ENCODE measurements around the gene IGSF9B.

IGSF9B gene

GRCh38 chr11:133921026-133921425, 35.7 kb downstream of the IGSF9B start:
- no peak for DNase-seq

GRCh38 chr11:133920109-133920990, 36.4 kb downstream of the IGSF9B start:
- DNase-seq = no peak

GRCh38 chr11:133919330-133920108, 37.2 kb downstream of the IGSF9B start:
- DNase-seq = no peak

- DNase-seq = no peak
These were observed 38.0 kb downstream of the IGSF9B start for GRCh38 chr11:133918608-133919260.

DNA sequence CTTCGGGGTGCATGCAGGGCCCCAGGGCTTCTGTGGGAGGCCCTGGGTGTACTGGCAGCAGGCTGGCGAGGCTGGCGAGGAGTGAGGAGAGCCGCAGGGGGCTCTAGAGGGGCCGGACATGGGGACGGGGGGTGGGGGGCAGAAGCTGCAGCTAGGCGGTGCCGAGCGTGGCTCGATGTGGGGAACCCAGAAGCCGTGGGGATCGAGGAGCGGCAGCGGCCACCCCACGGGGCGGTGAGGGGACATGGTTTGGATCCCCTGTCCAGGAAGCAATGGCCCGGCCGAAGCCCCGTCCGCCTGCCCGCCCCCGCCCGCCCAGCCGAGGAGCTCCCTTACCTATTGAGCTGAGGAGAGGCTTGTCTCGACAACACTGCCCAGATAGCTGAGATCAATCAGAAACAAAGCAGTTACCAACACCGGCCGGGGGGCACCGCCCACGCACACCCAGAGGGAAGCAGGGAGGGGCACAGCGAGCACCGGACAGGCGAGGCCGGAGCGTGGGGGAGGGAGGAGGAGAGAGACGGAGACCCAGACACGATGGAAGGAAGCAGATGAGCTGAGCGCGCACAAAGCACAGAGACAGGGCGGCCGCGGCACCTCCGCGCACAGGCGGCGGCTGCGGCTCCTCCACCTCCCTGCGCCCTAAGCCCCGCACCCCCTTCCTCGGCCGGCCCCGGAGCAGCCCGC, 38.7 kb downstream of the IGSF9B start:
- no peak for DNase-seq

- DNase-seq = no peak
These were observed 39.9 kb downstream of the IGSF9B start for GRCh38 chr11:133916784-133917440.

- DNase-seq = no peak
These were observed 43.0 kb downstream of the IGSF9B start for GRCh38 chr11:133913761-133914160.

GRCh38 chr11:133911171-133911570, 45.6 kb downstream of the IGSF9B start:
- DNase-seq = no peak

DNA sequence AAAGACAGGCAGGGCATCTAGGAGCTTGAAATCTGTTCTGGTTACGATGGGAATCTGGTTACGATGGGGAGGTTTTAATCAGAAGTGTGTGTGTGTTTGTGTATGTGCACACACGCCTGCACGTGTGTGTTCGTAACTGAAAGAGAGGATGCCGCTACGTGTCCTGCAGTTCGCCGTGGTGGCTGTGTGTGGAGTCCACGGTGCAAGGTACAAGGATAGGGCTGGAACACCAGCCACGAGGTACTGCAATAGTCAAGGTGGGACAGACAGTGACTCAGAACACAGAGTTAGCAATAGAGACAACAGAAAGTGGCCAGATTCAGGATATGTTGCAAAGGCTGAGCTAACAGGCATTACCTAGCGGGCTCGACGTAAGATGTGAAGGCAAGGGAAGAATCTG, 46.7 kb downstream of the IGSF9B start:
- no peak for DNase-seq

DNA sequence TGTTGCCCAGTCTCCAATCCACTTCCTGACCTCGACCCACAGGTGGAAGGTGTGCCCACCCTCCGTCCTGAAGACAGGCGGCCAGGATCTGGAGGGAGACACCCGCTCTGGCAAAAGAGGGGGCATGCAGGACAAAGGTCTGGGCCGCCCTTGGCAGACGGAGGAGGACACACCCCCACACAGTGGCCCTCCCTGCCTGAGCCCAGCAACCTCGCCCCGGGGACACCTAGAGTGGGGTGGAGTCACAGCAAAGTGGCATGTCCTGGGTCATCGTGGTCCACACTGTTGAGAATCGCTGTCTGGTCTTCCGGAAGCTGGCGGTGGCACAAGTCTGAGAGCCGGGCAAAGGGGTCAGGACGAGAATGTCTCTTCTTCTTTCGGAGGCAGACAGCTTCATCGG, 47.9 kb downstream of the IGSF9B start:
- DNase-seq = no peak

GRCh38 chr11:133907841-133908241, 48.9 kb downstream of the IGSF9B start:
- peak in 1 of 14 donors; percentile 87 for DNase-seq

GRCh38 chr11:133907216-133907615, 49.6 kb downstream of the IGSF9B start:
- DNase-seq = no peak

- DNase-seq = no peak
These were observed 50.0 kb downstream of the IGSF9B start for GRCh38 chr11:133906746-133907145.

DNA sequence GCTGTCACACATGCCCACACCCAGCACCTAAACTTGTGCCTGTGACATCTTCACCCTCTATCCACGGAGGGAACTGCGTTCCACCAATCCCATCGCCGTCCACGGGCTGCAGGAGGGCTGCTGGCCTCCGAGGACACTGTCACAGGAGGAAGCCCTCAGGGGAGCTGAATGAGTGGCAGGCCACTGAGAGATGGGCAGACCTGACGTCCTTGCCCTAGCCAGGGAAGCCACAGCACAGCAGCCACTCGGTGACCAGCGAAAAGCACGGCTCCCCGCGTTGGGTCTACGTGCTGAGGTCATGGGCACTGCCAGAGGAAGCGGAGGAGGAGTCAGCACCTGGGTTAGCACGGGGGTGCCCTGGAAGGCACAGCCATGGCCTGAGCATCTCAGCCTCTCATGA, 50.5 kb downstream of the IGSF9B start:
- no peak for DNase-seq

- DNase-seq = no peak
These were observed 51.1 kb downstream of the IGSF9B start for GRCh38 chr11:133905677-133906156.

DNA sequence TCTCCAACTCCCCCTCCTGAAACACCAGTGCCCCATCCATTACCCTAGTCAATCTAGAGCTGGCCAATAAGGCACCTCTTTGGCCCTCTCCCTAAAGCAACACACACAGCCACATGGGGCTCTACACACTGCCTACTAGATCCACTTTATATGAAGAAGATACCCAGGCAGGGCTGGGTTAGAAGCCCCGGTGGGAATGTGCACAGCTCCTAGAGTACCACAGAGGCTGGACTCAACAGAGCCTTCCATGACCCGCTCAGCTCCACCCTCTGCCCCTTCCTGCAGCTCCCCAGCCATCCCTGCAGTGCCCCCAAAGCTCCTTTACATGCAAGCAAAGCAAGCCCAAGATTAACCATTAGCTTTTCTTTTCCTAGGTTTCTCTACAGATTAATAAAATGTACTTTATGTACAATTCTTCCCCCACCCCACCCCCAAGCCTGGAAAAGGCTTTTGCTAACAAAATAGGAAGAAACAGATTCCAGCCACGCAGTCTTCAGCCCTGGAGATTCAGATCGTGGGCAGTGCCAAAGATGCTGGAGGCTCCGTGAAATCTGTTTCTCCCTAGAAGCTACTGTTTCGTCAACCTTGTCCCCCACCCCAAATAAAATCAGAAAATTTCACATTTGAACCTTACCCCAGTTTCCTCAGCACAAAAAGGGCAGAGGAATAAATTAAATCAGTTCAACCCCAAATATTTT, 51.8 kb downstream of the IGSF9B start:
- no peak for DNase-seq

GRCh38 chr11:133903875-133904817, 52.6 kb downstream of the IGSF9B start:
- DNase-seq = no peak

GRCh38 chr11:133903056-133903455, 53.7 kb downstream of the IGSF9B start:
- no peak for DNase-seq

DNA sequence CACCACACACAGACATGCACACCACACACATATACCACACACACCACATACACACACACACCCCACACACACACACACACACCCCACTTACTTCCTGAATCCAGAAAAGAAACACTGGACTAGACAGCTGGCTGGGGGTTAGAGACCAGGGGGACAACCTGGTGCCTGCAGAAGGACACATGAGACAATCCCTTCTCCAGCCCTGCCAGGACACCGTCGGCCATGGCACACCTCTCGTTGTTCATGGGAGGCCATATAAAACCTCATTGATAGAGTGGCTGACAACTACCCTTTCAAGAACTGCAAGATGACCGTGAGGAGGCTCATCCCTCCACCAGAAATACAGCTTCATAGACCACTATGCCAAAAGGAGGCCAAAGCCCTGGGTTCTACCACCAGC, 54.3 kb downstream of the IGSF9B start:
- no peak for DNase-seq

- no peak for DNase-seq
These were observed 54.8 kb downstream of the IGSF9B start for GRCh38 chr11:133901999-133902398.

Measured in C1 segment of cervical spinal cord (tissue), 14 donors.